Keratinocyte (primary cell): ENCODE results near the gene PPIP5K2. TPM values are rescaled to one million over a fixed set of nuclear protein-coding genes. Genes with fewer than 3 reads are reported as not detected.

Experiments used
- DNase-seq: peaks from one replicate; pipeline ENCODE4 v3.0.0-alpha.2; 2011; ENCODE audit warnings: low read depth, missing footprints, low spot score
- FAIRE-seq: peaks from 2 replicates; lab custom pipeline; 2011; peaks lifted over from hg19 to GRCh38; lab: Jason Lieb, UNC
- H2AFZ ChIP-seq: 2 replicates; pipeline ENCODE4 v1.6.0; 2012; ENCODE audit warnings: low read length, control low read depth, inconsistent platforms; ENCODE audit not compliant: control insufficient read depth
- H3K27ac ChIP-seq: 2 replicates; pipeline ENCODE4 v1.5.1; 2011; ENCODE audit warnings: low read length; ENCODE audit not compliant: control insufficient read depth, insufficient read depth
- H3K27me3 ChIP-seq: 3 replicates; pipeline ENCODE4 v1.6.0; 2011; ENCODE audit warnings: low read length; ENCODE audit not compliant: control insufficient read depth, insufficient read depth; ENCODE audit errors: extremely low read depth
- H3K36me3 ChIP-seq, 2 experiments: 2 replicates in 1 of 2; 3 replicates in 1 of 2; pipeline ENCODE4 v1.5.1; 2011; ENCODE audit warnings: low read length in 2 of 2, mild to moderate bottlenecking in 1 of 2; ENCODE audit not compliant: control insufficient read depth in 2 of 2, insufficient read depth in 2 of 2; ENCODE audit errors: extremely low read depth in 1 of 2
- H3K4me1 ChIP-seq: 3 replicates; pipeline ENCODE4 v1.5.1; 2011; ENCODE audit warnings: low read length; ENCODE audit not compliant: control insufficient read depth, insufficient read depth; ENCODE audit errors: extremely low read depth
- H3K4me2 ChIP-seq: 3 replicates; pipeline ENCODE4 v1.6.0; 2011; ENCODE audit warnings: low read depth, low read length; ENCODE audit not compliant: control insufficient read depth, insufficient read depth; ENCODE audit errors: extremely low read depth
- H3K4me3 ChIP-seq, 3 experiments: fragments of 200-600 bp in 1 of 3; sonication (generic) in 1 of 3; 2 replicates in 2 of 3; 3 replicates in 1 of 3; pipeline ENCODE4 v1.5.1; 2011 to 2016; ENCODE audit warnings: low read length in 3 of 3, mild to moderate bottlenecking in 3 of 3, control low read depth in 2 of 3, inconsistent platforms in 1 of 3, low read depth in 1 of 3, mixed read lengths in 1 of 3, mixed run types in 1 of 3, moderate library complexity in 1 of 3; ENCODE audit not compliant: control insufficient read depth in 2 of 3, insufficient read depth in 2 of 3; ENCODE audit errors: extremely low read depth in 1 of 3
- H3K79me2 ChIP-seq: 2 replicates; pipeline ENCODE4 v1.6.0; 2012; ENCODE audit warnings: low read length; ENCODE audit not compliant: control insufficient read depth, insufficient read depth
- H3K9ac ChIP-seq: 3 replicates; pipeline ENCODE4 v1.6.0; 2011; ENCODE audit warnings: low read length; ENCODE audit not compliant: control insufficient read depth, insufficient read depth; ENCODE audit errors: extremely low read depth
- H3K9me1 ChIP-seq: 3 replicates; pipeline ENCODE4 v1.6.0; 2011; ENCODE audit warnings: low read length; ENCODE audit not compliant: control insufficient read depth, insufficient read depth; ENCODE audit errors: extremely low read depth
- H3K9me3 ChIP-seq: 2 replicates; pipeline ENCODE4 v1.5.1; 2012; ENCODE audit warnings: low read depth, low read length; ENCODE audit not compliant: control insufficient read depth
- H4K20me1 ChIP-seq: 3 replicates; pipeline ENCODE4 v1.6.0; 2011; ENCODE audit warnings: low read length; ENCODE audit not compliant: control insufficient read depth, insufficient read depth; ENCODE audit errors: extremely low read depth
- CTCF ChIP-seq, 3 experiments: IDR thresholded peaks in 1 of 3; conservative IDR thresholded peaks in 1 of 3; optimal IDR thresholded peaks in 1 of 3; 2 replicates in 2 of 3; 3 replicates in 1 of 3; pipeline versions ENCODE3 to v1.5.1; 2011; ENCODE audit warnings: low read length in 3 of 3, mild to moderate bottlenecking in 3 of 3, moderate library complexity in 2 of 3, control low read depth in 1 of 3, inconsistent platforms in 1 of 3; ENCODE audit not compliant: insufficient read depth in 2 of 3; ENCODE audit errors: extremely low read depth in 1 of 3
- EZH2 ChIP-seq: IDR thresholded peaks from one replicate; pipeline ENCODE4 v1.6.1; 2012; ENCODE audit warnings: inconsistent platforms, mild to moderate bottlenecking, low read length, moderate library complexity
- dilution Hi-C: fragments of 300-500 bp; cut with MboI; formaldehyde crosslinking; loops from one replicate; pipeline ENCODE4 v1.7.0; 2020; ENCODE audit warnings: low sequenced_read_pairs; ENCODE audit not compliant: extremely low pct_ligation_motif_present
- polyA plus RNA-seq, 5 experiments: library from polyadenylated mRNA; depleted of rRNA in 3 of 5; stranded (reverse) in 3 of 5; stranded (forward) in 1 of 5; unstranded in 1 of 5; fragments of >200 nt; gene quantifications; 1 replicate in 1 of 5; 2 replicates in 3 of 5; 3 replicates in 1 of 5; pipeline versions ENCODE4 v1.2.1 to v1.2.3, GENCODE V29; 2011 to 2012; ENCODE audit warnings: missing spikeins in 2 of 5, low read depth in 1 of 5, low replicate concordance in 1 of 5

The PPIP5K2 gene
- polyA plus RNA-seq, 1 donor (not counting 4 experiments of a cell fraction or from before 2014, with no cell fraction given) = 27.8 TPM

- H3K9me1 ChIP-seq = no peaks in the 10 kb centered on the region
- H4K20me1 ChIP-seq = no peaks in the 10 kb centered on the region
- no peak overlapping the region for H3K4me3 ChIP-seq
- no peak overlapping the region for H3K9ac ChIP-seq
- H3K27ac ChIP-seq = no peak overlapping the region
- no peaks in the 10 kb centered on the region for H3K4me1 ChIP-seq
- no peak for FAIRE-seq
- TF ChIP-seq CTCF (optimal IDR thresholded peaks at IDR 0.05 in 1 of 3, IDR thresholded peaks at IDR 0.05 in 1 of 3, conservative IDR thresholded peaks at IDR 0.05 in 1 of 3; ENCODE audit: extremely low read depth in 1 of 3, insufficient read depth in 2 of 3, low read length in 3 of 3) (no peak), EZH2 (no peak)
- no peaks in the 10 kb centered on the region for H3K27me3 ChIP-seq
- no peaks in the 10 kb centered on the region for H3K79me2 ChIP-seq
- no peak overlapping the region for H2AFZ ChIP-seq
- H3K9me3 ChIP-seq = no peaks in the 10 kb centered on the region
- H3K4me2 ChIP-seq = no peak overlapping the region
- no peaks in the 10 kb centered on the region for H3K36me3 ChIP-seq
- dilution Hi-C loops = no loop called here
- DNase-seq = no peak
These were observed 96.0 kb downstream of the PPIP5K2 start for GRCh38 chr5:103216137-103216536.

GRCh38 chr5:103216697-103217096 is 96.6 kb downstream of the PPIP5K2 start:
- Histone ChIP-seq H3K4me3 (no peak overlapping the region), H3K27me3 (no peaks in the 10 kb centered on the region), H4K20me1 (no peaks in the 10 kb centered on the region), H2AFZ (no peak overlapping the region), H3K4me1 (no peaks in the 10 kb centered on the region), H3K9ac (no peak overlapping the region), H3K79me2 (no peaks in the 10 kb centered on the region), H3K9me3 (no peaks in the 10 kb centered on the region), H3K9me1 (no peaks in the 10 kb centered on the region), H3K27ac (no peak overlapping the region), H3K36me3 (no peaks in the 10 kb centered on the region), H3K4me2 (no peak overlapping the region)
- TF ChIP-seq CTCF (optimal IDR thresholded peaks at IDR 0.05 in 1 of 3, IDR thresholded peaks at IDR 0.05 in 1 of 3, conservative IDR thresholded peaks at IDR 0.05 in 1 of 3; ENCODE audit: extremely low read depth in 1 of 3, insufficient read depth in 2 of 3, low read length in 3 of 3) = no peak
- no peak for TF ChIP-seq EZH2
- dilution Hi-C loops = no loop called here
- no peak for DNase-seq
- no peak for FAIRE-seq
